K562 (cell line): Measurements from ENCODE around the gene CHST2. TPM values are rescaled to one million over a fixed set of nuclear protein-coding genes. Genes with fewer than 3 reads are reported as not detected.

Source experiments
- ATAC-seq: fragments of 200-7000 bp; cut with Tn5 transposase; 3 replicates; pipeline ENCODE4 v1.9.1; 2020; ENCODE audit warnings: moderate library complexity
- BruUV-seq: library from RNA; stranded (reverse); fragments of 400-500 nt; replicated peaks from 2 replicates; lab custom pipeline; 2021; lab: Mats Ljungman, UMichigan
- CTCF ChIA-PET: fragments of 300-600 bp; formaldehyde crosslinking; extraction: SDS; loops from one replicate; lab custom pipeline; 2021; ENCODE audit warnings: low intra/inter-chr PET ratio; lab: Yijun Ruan, JAX
- POLR2A ChIA-PET: fragments of 300-600, 350-650 bp; sonication (Branson Sonifier 250); formaldehyde crosslinking; extraction: SDS; loops from one replicate; lab custom pipeline; 2021; ENCODE audit warnings: antibody characterized with exemption, inconsistent platforms; lab: Yijun Ruan, JAX
- DNase-seq, 4 experiments: peaks; one replicate each; pipeline versions ENCODE4 v3.0.0 to v3.0.0-alpha.2; 2011 to 2018; ENCODE audit warnings: low spot score in 3 of 4, mixed read lengths in 3 of 4; ENCODE audit errors: extremely low read depth in 1 of 4
- FAIRE-seq: peaks from 2 replicates; lab custom pipeline; 2011; peaks lifted over from hg19 to GRCh38; lab: Jason Lieb, UNC
- H2AFZ ChIP-seq: 2 replicates; pipeline ENCODE4 v1.6.0; 2011; ENCODE audit warnings: low read depth, low read length, control low read depth, inconsistent platforms
- H3K27ac ChIP-seq: fragments of 200-600 bp; 3 replicates; pipeline ENCODE4 v1.8.0; 2011; ENCODE audit warnings: low read depth, mild to moderate bottlenecking, control low read depth, inconsistent platforms, low read length, moderate library complexity, mixed read lengths; ENCODE audit errors: extremely low read depth
- H3K27me3 ChIP-seq, 2 experiments: fragments of 300-600 bp in 1 of 2; 2 replicates in 1 of 2; 3 replicates in 1 of 2; pipeline versions ENCODE4 v1.6.0 to v1.8.0; 2011; ENCODE audit warnings: inconsistent platforms in 2 of 2, low read length in 2 of 2, mild to moderate bottlenecking in 1 of 2, mixed read lengths in 1 of 2, moderate library complexity in 1 of 2; ENCODE audit not compliant: control insufficient read depth in 2 of 2, insufficient read depth in 2 of 2
- H3K36me3 ChIP-seq: fragments of 300-600 bp; 3 replicates; pipeline ENCODE4 v1.8.0; 2011; ENCODE audit warnings: mild to moderate bottlenecking, low read length, inconsistent platforms; ENCODE audit not compliant: control insufficient read depth, insufficient read depth
- H3K4me1 ChIP-seq, 2 experiments: fragments of 200-600 bp in 1 of 2; replicated peaks in 1 of 2; 2 replicates in 1 of 2; 3 replicates in 1 of 2; pipeline versions ENCODE4 v1.5.1 to v1.8.0; 2011; ENCODE audit warnings: inconsistent platforms in 2 of 2, low read length in 2 of 2, mild to moderate bottlenecking in 1 of 2, mixed read lengths in 1 of 2, moderate library complexity in 1 of 2; ENCODE audit not compliant: control insufficient read depth in 2 of 2, insufficient read depth in 2 of 2
- H3K4me2 ChIP-seq: 2 replicates; pipeline ENCODE4 v1.6.1; 2011; ENCODE audit warnings: low read length, control low read depth, inconsistent platforms, mixed read lengths; ENCODE audit not compliant: insufficient read depth
- H3K4me3 ChIP-seq: fragments of 200-600 bp; sonication (generic), shearing (Covaris generic); 2 replicates; pipeline ENCODE4 v1.5.1; 2016; ENCODE audit warnings: control low read depth, inconsistent platforms
- H3K79me2 ChIP-seq: fragments of 200-600 bp; 3 replicates; pipeline ENCODE4 v1.8.0; 2011; ENCODE audit warnings: low read length, inconsistent platforms; ENCODE audit not compliant: control insufficient read depth, insufficient read depth
- H3K9ac ChIP-seq, 2 experiments: 2 replicates each; pipeline versions ENCODE4 v1.6.0 to v1.6.1; 2011; ENCODE audit warnings: low read depth in 2 of 2, low read length in 2 of 2, control low read depth in 1 of 2, inconsistent platforms in 1 of 2, mild to moderate bottlenecking in 1 of 2, mixed read lengths in 1 of 2; ENCODE audit not compliant: insufficient read depth in 1 of 2
- H3K9me1 ChIP-seq: one replicate; pipeline ENCODE4 v1.6.0; 2011; ENCODE audit warnings: inconsistent platforms, mild to moderate bottlenecking, low read length, moderate library complexity; ENCODE audit not compliant: control insufficient read depth, insufficient read depth
- H3K9me3 ChIP-seq: replicated peaks from 2 replicates; pipeline ENCODE4 v1.5.1; 2011; ENCODE audit warnings: low read depth, low read length, inconsistent platforms; ENCODE audit not compliant: control insufficient read depth, insufficient read depth
- H4K20me1 ChIP-seq: replicated peaks from 2 replicates; pipeline ENCODE4 v1.6.1; 2011; ENCODE audit warnings: low read length, inconsistent platforms, mixed read lengths; ENCODE audit not compliant: control insufficient read depth, insufficient read depth
- CREB3L1 ChIP-seq: fragments of 450-650 bp; IDR thresholded peaks from 2 replicates; pipeline ENCODE4 v1.6.1; 2014; ENCODE audit warnings: low read depth, mild to moderate bottlenecking, moderate library complexity, borderline replicate concordance
- RBM17 ChIP-seq: fragments of 200-400 bp; formaldehyde crosslinking; IDR thresholded peaks from 2 replicates; pipeline ENCODE4 v1.6.1; 2017; ENCODE audit warnings: low read depth, mild to moderate bottlenecking, low read length, borderline replicate concordance
- ZFPM2 ChIP-seq: fragments of 250-450 bp; sonication (Bioruptor Pico); IDR thresholded peaks from 2 replicates; pipeline ENCODE4 v1.5.1; 2022; ENCODE audit warnings: mild to moderate bottlenecking
- ZNF830 ChIP-seq: fragments of 250-450 bp; sonication (Bioruptor Pico); IDR thresholded peaks from 2 replicates; pipeline ENCODE4 v1.5.0; 2021; ENCODE audit warnings: mild to moderate bottlenecking
- WGBS: fragments of 100-300 bp; shearing (Covaris generic); methylation state at CpG from one replicate; pipeline ENCODE4 v1.1.6; 2016; ENCODE audit warnings: low coverage, mixed read lengths; ENCODE audit not compliant: insufficient coverage; ENCODE audit errors: missing lambda C conversion rate; 5-methylcytosine and 5-hydroxymethylcytosine counted together
- in situ Hi-C: fragments of 300-500 bp; cut with MboI; formaldehyde crosslinking; loops from 4 replicates; pipeline ENCODE4 v1.15.0; 2018; ENCODE audit warnings: inconsistent platforms, mixed read lengths
- intact Hi-C: fragments of 100-400 bp; cut with micrococcal nuclease; formaldehyde crosslinking; loops from 2 replicates; pipeline ENCODE4 v1.14.2; 2022
- polyA plus RNA-seq, 8 experiments: library from polyadenylated mRNA; depleted of rRNA in 4 of 8; stranded (reverse) in 5 of 8; unstranded in 3 of 8; fragments of >200 nt; fragmentation: Nextera tagmentation in 2 of 8; fragmentation: Illumina TruSeq in 1 of 8; extraction: Ambion mirVana in 2 of 8; extraction: Trizol in 1 of 8; gene quantifications; 2 replicates each; pipeline versions ENCODE4 v1.2.1 to v1.2.3, GENCODE V29; 2011 to 2014; ENCODE audit warnings: inconsistent platforms in 1 of 8, missing spikeins in 1 of 8
- total RNA-seq, 7 experiments: library from RNA; depleted of rRNA in 6 of 7; stranded (reverse); fragments of >200 nt in 6 of 7; fragmentation: Illumina TruSeq in 2 of 7; extraction: Trizol in 2 of 7; gene quantifications; 2 replicates each; pipeline versions ENCODE4 v1.2.1 to v1.2.3, GENCODE V29; 2011 to 2021; ENCODE audit warnings: low replicate concordance in 1 of 7

The CHST2 gene
- total and polyA plus RNA-seq, 9 of the 15 experiments (the other 6 are each of a cell fraction or from before 2014, with no cell fraction given) = 3.4 to 60.3 (median 13.9) TPM

GRCh38 chr3:143100451-143100850 is 19.1 kb upstream of the CHST2 start:
- Histone ChIP-seq H3K9me3 (peaks cover 13% of the 10 kb centered on the region), H3K4me1 (no peaks in the 10 kb centered on the region; a peak in 1 of 5 replicates), H3K9ac (no peak overlapping the region), H3K9me1 (no peaks in the 10 kb centered on the region), H3K4me2 (no peak overlapping the region), H2AFZ (no peak overlapping the region), H3K79me2 (no peaks in the 10 kb centered on the region), H3K36me3 (no peaks in the 10 kb centered on the region), H3K4me3 (no peak overlapping the region), H3K27ac (no peak overlapping the region), H3K27me3 (no peaks in the 10 kb centered on the region), H4K20me1 (no peaks in the 10 kb centered on the region)
- TF ChIP-seq RBM17 = no peak
- no peak for TF ChIP-seq ZFPM2
- no peak for TF ChIP-seq ZNF830 (CRISPR knock-in tag)
- TF ChIP-seq CREB3L1 = no peak
- no peak for DNase-seq
- POLR2A ChIA-PET = interaction anchor here (1.3 kb wide), 1 partner anchor 44 kb away, joined by 4 read pairs; no protein-coding TSS in a partner anchor
- BruUV-seq = no TSS peak
- 60% methylated on average over 6 of the region's 6 CpGs for WGBS
- ATAC-seq = no peak
- CTCF ChIA-PET = no interaction called here
- in situ Hi-C loops (no loop called here), intact Hi-C loops (no loop called here)
- no peak for FAIRE-seq
